HEK293T (cell line): Measurements from ENCODE around the gene PFDN1.

Experiments used
- FOXA1 ChIP-seq: fragments of 450-650 bp; IDR thresholded peaks from 2 replicates; pipeline ENCODE4 v1.6.1; 2016; ENCODE audit warnings: mild to moderate bottlenecking
- FOXM1 ChIP-seq: fragments of 450-650 bp; IDR thresholded peaks from 2 replicates; pipeline ENCODE4 v1.6.1; 2017; ENCODE audit warnings: mild to moderate bottlenecking, borderline replicate concordance
- NFRKB ChIP-seq: fragments of 450-650 bp; IDR thresholded peaks from 2 replicates; pipeline ENCODE4 v1.6.1; 2016; ENCODE audit warnings: mild to moderate bottlenecking, moderate library complexity

DNA sequence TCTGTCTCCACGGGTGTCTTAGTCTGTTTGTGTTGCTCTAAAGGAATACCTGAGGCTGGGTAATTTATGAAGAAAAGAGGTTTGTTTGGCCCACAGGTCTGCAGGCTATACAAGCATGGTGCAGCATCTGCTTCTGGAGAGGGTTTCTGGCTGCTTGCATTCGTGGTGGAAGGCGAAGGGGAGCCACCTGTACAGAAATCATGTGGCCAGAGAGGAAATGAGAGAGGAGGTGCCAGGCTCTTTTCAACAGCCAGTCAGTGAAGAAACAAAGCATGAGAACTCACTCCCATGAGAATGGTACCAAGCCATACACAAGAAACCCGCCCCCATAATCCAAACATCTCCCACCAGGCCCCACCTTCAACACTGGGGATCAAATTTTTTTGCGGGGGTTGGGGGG lies 53.4 kb downstream of the PFDN1 start:
- TF ChIP-seq FOXM1 (no peak), NFRKB (no peak), FOXA1 (no peak)
